Ectodermal cell (in vitro differentiated cells): ENCODE measurements around the gene CHRNG.

Experiments used
- H3K27ac ChIP-seq: 2 replicates; pipeline ENCODE4 v1.7.0; 2013; ENCODE audit warnings: mild to moderate bottlenecking, low read depth, low read length; ENCODE audit not compliant: insufficient read depth, poor library complexity, severe bottlenecking
- H3K27me3 ChIP-seq: 2 replicates; pipeline ENCODE4 v1.7.0; 2013; ENCODE audit warnings: mild to moderate bottlenecking, low read length; ENCODE audit not compliant: insufficient read depth, control insufficient read depth, poor library complexity, severe bottlenecking
- H3K36me3 ChIP-seq: one replicate; pipeline ENCODE4 v1.7.0; 2013; ENCODE audit warnings: low read length; ENCODE audit not compliant: control insufficient read depth, insufficient read depth
- H3K4me1 ChIP-seq: one replicate; pipeline ENCODE4 v1.7.0; 2013; ENCODE audit warnings: low read length; ENCODE audit not compliant: control insufficient read depth, insufficient read depth
- H3K4me3 ChIP-seq: 2 replicates; pipeline ENCODE4 v1.7.0; 2013; ENCODE audit warnings: low read depth, low read length, control low read depth; ENCODE audit not compliant: insufficient read depth
- H3K9me3 ChIP-seq: 2 replicates; pipeline ENCODE4 v1.7.0; 2013; ENCODE audit warnings: mild to moderate bottlenecking, low read length, moderate library complexity; ENCODE audit not compliant: control insufficient read depth
- WGBS, 2 experiments: methylation state at CpG; one replicate each; pipeline ENCODE4 v1.1.7; 2013; ENCODE audit warnings: missing lambda C conversion rate in 2 of 2; 5-methylcytosine and 5-hydroxymethylcytosine counted together

CHRNG gene

GRCh38 chr2:232520489-232520888 is 19.0 kb upstream of the CHRNG start:
- Histone ChIP-seq H3K9me3 (no peaks in the 10 kb centered on the region), H3K27me3 (peaks cover 70% of the 10 kb centered on the region), H3K27ac (no peak overlapping the region), H3K4me3 (no peak overlapping the region), H3K36me3 (no peaks in the 10 kb centered on the region), H3K4me1 (peaks cover 8% of the 10 kb centered on the region)
- WGBS, 2 experiments: 86 to 89% methylated on average over 15 of the region's 15 CpGs

GRCh38 chr2:232521098-232521497 is 18.4 kb upstream of the CHRNG start:
- H3K27me3 ChIP-seq: peaks cover 68% of the 10 kb centered on the region
- no peak overlapping the region for H3K27ac ChIP-seq
- H3K4me1 ChIP-seq: peaks cover 8% of the 10 kb centered on the region
- H3K4me3 ChIP-seq: no peak overlapping the region
- H3K9me3 ChIP-seq: no peaks in the 10 kb centered on the region
- 91 to 93% methylated on average over 14 of the region's 14 CpGs for whole genome bisulfite sequencing, 2 experiments
- no peaks in the 10 kb centered on the region for H3K36me3 ChIP-seq

- Histone ChIP-seq H3K9me3 (no peaks in the 10 kb centered on the region), H3K27ac (no peak overlapping the region), H3K4me3 (no peak overlapping the region), H3K4me1 (peaks cover 8% of the 10 kb centered on the region), H3K36me3 (no peaks in the 10 kb centered on the region), H3K27me3 (peaks cover 68% of the 10 kb centered on the region)
- WGBS, 2 experiments: 14 to 16% methylated on average over 66 of the region's 66 CpGs
Observed at GRCh38 chr2:232521959-232522622, 17.4 kb upstream of the CHRNG start.

DNA sequence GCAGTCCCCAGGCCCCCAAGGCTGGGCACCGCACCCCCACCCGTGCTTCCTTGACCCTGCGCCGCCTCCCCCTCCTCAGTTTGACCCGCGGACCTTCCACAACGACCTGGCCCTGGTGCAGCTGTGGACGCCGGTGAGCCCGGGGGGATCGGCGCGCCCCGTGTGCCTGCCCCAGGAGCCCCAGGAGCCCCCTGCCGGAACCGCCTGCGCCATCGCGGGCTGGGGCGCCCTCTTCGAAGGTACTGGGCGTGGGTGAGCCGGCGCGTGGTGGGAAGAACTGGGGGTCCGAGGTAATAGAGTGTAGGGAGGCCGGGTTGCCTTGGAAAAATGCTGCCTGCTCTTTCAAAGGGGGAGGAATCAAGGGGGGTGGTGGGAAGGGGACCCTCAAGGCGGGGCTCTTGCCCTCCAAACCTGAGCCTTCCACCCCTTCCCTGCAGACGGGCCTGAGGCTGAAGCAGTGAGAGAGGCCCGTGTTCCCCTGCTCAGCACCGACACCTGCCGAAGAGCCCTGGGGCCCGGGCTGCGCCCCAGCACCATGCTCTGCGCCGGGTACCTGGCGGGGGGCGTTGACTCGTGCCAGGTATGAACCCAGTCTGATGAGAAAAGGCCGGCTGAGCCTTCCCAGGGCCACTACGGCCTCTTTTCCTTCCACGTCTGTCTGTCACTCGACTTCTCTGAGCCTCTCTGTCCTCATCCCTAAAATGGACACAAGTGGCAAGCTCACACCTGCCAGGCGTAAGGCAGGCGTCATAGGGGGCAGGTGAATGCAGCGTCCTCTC is 16.7 kb upstream of the CHRNG start:
- H3K9me3 ChIP-seq: no peaks in the 10 kb centered on the region
- H3K27me3 ChIP-seq: peaks cover 68% of the 10 kb centered on the region
- no peak overlapping the region for H3K27ac ChIP-seq
- H3K36me3 ChIP-seq: no peaks in the 10 kb centered on the region
- no peak overlapping the region for H3K4me3 ChIP-seq
- 39% methylated on average over 46 of the region's 46 CpGs for WGBS, 2 experiments
- H3K4me1 ChIP-seq: peaks cover 8% of the 10 kb centered on the region

DNA sequence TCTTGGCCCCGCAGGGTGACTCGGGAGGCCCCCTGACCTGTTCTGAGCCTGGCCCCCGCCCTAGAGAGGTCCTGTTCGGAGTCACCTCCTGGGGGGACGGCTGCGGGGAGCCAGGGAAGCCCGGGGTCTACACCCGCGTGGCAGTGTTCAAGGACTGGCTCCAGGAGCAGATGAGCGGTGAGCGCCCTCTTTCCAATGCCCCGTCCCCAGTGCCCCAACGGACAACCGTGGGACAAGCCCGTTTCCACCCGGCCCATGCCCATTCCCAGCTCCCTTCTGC is 16.1 kb upstream of the CHRNG start:
- 13 to 19% methylated on average over 16 of the region's 16 CpGs for WGBS, 2 experiments
- Histone ChIP-seq H3K27ac (no peak overlapping the region), H3K4me3 (peak overlapping the region; percentile 28), H3K4me1 (peaks cover 8% of the 10 kb centered on the region), H3K36me3 (no peaks in the 10 kb centered on the region), H3K9me3 (no peaks in the 10 kb centered on the region), H3K27me3 (peaks cover 72% of the 10 kb centered on the region)

- peak overlapping the region; percentile 28 for H3K4me3 ChIP-seq
- H3K27ac ChIP-seq: no peak overlapping the region
- H3K27me3 ChIP-seq: peaks cover 66% of the 10 kb centered on the region
- WGBS, 2 experiments: 2% methylated on average over 75 of the region's 75 CpGs
- peaks cover 8% of the 10 kb centered on the region for H3K4me1 ChIP-seq
- no peaks in the 10 kb centered on the region for H3K36me3 ChIP-seq
- no peaks in the 10 kb centered on the region for H3K9me3 ChIP-seq
Observed at GRCh38 chr2:232523682-232524597, 15.6 kb upstream of the CHRNG start.

- H3K27me3 ChIP-seq: peaks cover 58% of the 10 kb centered on the region
- H3K27ac ChIP-seq: no peak overlapping the region
- H3K4me3 ChIP-seq: no peak overlapping the region
- peaks cover 8% of the 10 kb centered on the region for H3K4me1 ChIP-seq
- 74 to 76% methylated on average over 6 of the region's 6 CpGs for WGBS, 2 experiments
- no peaks in the 10 kb centered on the region for H3K9me3 ChIP-seq
- no peaks in the 10 kb centered on the region for H3K36me3 ChIP-seq
Observed at GRCh38 chr2:232524771-232525170, 14.7 kb upstream of the CHRNG start.

- Histone ChIP-seq H3K27ac (no peak overlapping the region), H3K9me3 (no peaks in the 10 kb centered on the region), H3K36me3 (no peaks in the 10 kb centered on the region), H3K27me3 (peaks cover 55% of the 10 kb centered on the region), H3K4me1 (peaks cover 8% of the 10 kb centered on the region), H3K4me3 (no peak overlapping the region)
- 85 to 86% methylated on average over 14 of the region's 14 CpGs for WGBS, 2 experiments
Observed at GRCh38 chr2:232525199-232525598, 14.3 kb upstream of the CHRNG start.

DNA sequence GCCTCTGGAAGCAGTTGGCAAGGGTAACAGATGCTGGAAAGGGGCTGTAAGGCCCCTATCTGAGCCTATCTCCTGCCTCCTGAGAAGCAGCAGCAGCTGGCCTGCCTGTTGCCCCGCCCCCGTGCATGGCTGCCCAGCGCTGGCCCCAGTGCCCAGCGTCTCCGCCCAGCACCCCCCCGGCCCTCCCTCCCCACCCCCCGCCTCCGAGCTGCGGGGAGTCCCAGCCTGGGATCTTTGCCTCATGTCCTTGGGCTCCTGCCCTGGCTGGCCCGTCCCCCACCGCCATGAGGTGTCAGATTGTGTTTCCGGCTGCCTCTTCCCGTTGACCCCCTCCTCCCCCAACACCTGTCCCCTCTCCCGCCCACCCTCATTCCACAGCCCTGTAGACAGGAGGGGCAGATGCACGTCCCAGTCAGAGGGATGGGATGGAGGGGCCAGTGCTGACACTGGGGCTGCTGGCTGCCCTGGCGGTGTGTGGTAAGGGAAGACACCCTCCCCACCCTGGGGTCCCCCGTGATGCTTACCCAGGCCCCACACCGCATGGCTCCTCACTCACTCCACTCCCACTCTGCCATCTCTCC is 13.6 kb upstream of the CHRNG start, which contains the start of gene CHRND:
CHRND (plus strand) TSS at position 370 of the 581 bp plus-strand sequence; CDS start at position 426, 56 bp downstream.
- Histone ChIP-seq H3K36me3 (no peaks in the 10 kb centered on the region), H3K4me1 (peaks cover 8% of the 10 kb centered on the region), H3K9me3 (no peaks in the 10 kb centered on the region), H3K4me3 (no peak within 1 kb of the TSS), H3K27ac (no peak within 1 kb of the TSS), H3K27me3 (peaks cover 48% of the 10 kb centered on the region)
- WGBS, 2 experiments: 29 to 33% methylated on average over 15 to 18 of the region's 18 CpGs
